Omental fat pad (tissue), 4 donors: ENCODE data around the gene CABLES1. TPM values are rescaled to one million over a fixed set of nuclear protein-coding genes. Genes with fewer than 3 reads are reported as not detected.

Experiments used
- ATAC-seq: fragments of 150-250 bp; one replicate; pipeline ENCODE4 v1.9.1; 2016; ENCODE audit warnings: mild to moderate bottlenecking, moderate library complexity; ENCODE audit not compliant: low FRiP score
- DNase-seq: peaks from one replicate; pipeline ENCODE4 v3.0.0-alpha.2; 2019; ENCODE audit warnings: low spot score
- total RNA-seq, 4 donors: library from RNA; depleted of rRNA; stranded (reverse); fragments of >200 nt; gene quantifications; one replicate each; pipeline ENCODE4 v1.1.0, GENCODE V29; 2016
- TF ChIP-seq, protein P1 (sequence below), 3 donors: fragments of 450-650 bp; IDR thresholded peaks; one replicate each; pipeline ENCODE4 v1.5.1; 2016 to 2017; ENCODE audit warnings: antibody characterized with exemption in 3 of 3, mild to moderate bottlenecking in 3 of 3, moderate library complexity in 2 of 3

Gene CABLES1
- total RNA-seq, 4 donors from 2014 or later = 24.4 to 95.9 (median 30.4) TPM

DNA sequence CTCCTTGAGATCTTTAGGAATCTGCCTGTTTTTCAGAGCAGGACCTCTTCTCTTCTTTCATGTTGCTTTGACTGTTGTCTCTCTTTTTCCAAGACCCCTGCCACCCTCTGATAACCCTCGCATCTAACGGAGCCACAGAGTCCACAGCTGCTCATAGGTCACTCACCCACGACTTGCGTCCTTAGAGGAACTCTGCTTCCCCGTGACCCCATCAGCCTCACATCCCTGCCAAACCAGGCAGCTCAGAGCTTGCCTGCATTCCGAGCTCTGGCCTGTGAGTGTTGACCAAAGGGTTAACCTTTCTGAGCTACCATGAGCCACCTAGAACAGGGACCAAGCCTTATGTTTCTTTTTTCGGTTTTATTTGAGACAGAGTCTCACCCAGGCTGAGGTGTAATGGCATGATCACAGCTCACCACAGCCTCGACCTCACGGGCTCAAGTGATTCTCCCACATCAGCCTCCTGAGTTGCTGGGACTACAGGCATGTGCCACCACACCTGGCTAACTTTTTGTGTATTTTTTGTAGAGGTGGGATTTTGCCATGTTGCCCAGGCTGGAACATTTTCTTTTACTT lies 36.4 kb downstream of the CABLES1 start:
- no peak for DNase-seq
- TF ChIP-seq, protein P1, sequence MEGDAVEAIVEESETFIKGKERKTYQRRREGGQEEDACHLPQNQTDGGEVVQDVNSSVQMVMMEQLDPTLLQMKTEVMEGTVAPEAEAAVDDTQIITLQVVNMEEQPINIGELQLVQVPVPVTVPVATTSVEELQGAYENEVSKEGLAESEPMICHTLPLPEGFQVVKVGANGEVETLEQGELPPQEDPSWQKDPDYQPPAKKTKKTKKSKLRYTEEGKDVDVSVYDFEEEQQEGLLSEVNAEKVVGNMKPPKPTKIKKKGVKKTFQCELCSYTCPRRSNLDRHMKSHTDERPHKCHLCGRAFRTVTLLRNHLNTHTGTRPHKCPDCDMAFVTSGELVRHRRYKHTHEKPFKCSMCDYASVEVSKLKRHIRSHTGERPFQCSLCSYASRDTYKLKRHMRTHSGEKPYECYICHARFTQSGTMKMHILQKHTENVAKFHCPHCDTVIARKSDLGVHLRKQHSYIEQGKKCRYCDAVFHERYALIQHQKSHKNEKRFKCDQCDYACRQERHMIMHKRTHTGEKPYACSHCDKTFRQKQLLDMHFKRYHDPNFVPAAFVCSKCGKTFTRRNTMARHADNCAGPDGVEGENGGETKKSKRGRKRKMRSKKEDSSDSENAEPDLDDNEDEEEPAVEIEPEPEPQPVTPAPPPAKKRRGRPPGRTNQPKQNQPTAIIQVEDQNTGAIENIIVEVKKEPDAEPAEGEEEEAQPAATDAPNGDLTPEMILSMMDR (IDR thresholded peaks at IDR 0.05) = no peak
- no peak for ATAC-seq

GRCh38 chr18:23172591-23173380 lies 37.5 kb downstream of the CABLES1 start:
- TF ChIP-seq, protein P1 (IDR thresholded peaks at IDR 0.05) = no peak
- no peak for DNase-seq
- ATAC-seq = no peak

DNA sequence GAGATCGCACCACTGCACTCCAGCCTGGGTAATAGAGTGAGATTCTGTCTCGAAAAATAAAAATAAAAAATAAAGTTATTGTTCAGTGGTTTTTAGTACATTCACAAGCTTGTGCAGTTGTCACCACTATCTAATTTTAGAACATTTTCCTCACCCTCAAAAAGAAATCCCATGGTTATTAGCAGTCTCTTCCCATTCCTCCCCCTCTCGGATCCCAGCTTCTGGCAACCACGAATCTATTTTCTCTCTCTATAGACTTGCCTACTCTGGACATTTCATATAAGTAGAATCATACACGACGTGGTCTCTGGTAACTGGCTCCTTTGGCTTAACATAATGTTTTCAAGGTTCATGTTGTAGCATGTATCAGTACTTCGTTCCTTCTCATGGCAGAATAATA lies 38.6 kb downstream of the CABLES1 start:
- DNase-seq (no peak), ATAC-seq (no peak)
- TF ChIP-seq, protein P1 (IDR thresholded peaks at IDR 0.05) = no peak

DNA sequence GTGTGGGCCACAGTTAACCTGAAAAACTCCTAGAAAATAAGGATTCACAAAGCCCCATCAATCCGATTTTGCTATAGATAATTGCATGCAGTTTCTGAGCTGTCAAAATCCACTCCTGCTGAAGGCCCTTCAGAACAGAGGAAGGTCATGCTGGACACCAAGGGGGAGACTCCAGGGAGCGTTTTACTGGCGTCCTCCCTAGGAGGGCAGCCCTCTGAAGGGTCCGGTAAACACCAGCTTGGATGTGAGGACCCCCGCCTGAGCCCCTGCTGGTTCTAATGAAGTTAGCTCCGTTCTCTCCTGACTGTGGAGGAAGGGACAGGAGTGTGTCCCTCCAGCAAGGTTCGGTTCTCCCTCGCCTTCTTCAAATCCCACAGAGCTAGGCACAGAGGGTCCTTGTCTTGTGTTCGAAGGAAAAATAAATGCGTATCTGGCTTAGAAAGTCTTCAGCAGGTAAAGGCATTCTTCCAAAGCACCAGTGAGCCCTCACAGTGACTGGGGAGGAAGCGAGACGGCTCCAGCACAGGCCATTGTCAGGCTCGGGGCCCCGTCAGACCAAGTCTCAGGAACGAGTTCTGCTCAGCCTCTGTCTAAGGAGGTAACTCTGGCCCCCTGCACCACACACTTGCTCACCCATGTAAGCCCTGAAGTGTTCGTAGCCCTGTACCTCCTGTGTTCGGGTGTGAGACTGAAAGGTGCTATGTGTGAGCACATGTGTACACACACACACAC lies 41.6 kb downstream of the CABLES1 start:
- TF ChIP-seq, protein P1 (IDR thresholded peaks at IDR 0.05) = no peak
- no peak for ATAC-seq
- DNase-seq = no peak

- DNase-seq = no peak
- TF ChIP-seq, protein P1 (IDR thresholded peaks at IDR 0.05) = no peak
- no peak for ATAC-seq
These were observed 42.3 kb downstream of the CABLES1 start for GRCh38 chr18:23177433-23178072.

GRCh38 chr18:23178201-23178600 lies 42.9 kb downstream of the CABLES1 start:
- TF ChIP-seq, protein P1 (IDR thresholded peaks at IDR 0.05) = no peak
- no peak for ATAC-seq
- no peak for DNase-seq
